ENCODE results near the gene MAB21L1.

- TF ChIP-seq POLR2A (IDR thresholded peaks at IDR 0.05) (no peak), POLR2AphosphoS5 (IDR thresholded peaks at IDR 0.05) (no peak)
These were observed 7.9 kb upstream of the MAB21L1 start for GRCh38 chr13:35484384-35484783.

All from sigmoid colon (tissue), 4 donors.